ENCODE measurements around the gene ERVFRD-1.

ERVFRD-1 gene

DNA sequence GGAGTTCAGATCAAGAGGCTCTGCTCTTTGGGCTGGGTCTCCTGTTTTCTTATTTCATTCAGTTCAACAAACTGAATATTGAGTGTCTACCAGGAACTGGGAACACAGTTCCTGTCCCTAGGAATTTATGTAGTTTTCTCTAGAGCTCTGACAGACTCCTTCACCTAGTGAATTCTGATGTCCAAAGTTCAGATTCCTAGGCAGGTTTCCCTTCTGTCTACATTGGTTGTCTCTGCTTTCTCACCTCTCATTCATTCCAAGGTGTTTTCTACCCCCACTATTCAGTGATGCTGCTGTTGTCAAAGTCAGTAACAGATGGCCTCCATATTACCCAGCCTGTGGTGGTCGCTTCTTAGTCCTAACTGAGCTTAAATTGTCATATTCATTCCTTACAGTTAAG is 13.5 kb downstream of the ERVFRD-1 start:
- TF ChIP-seq RARB (CRISPR knock-in tag; IDR thresholded peaks at IDR 0.05) = no peak
- no peak for TF ChIP-seq CSDC2 (CRISPR knock-in tag; IDR thresholded peaks at IDR 0.05)
- no peak for TF ChIP-seq ESRRG (CRISPR knock-in tag; IDR thresholded peaks at IDR 0.05)
- TF ChIP-seq, protein P1, sequence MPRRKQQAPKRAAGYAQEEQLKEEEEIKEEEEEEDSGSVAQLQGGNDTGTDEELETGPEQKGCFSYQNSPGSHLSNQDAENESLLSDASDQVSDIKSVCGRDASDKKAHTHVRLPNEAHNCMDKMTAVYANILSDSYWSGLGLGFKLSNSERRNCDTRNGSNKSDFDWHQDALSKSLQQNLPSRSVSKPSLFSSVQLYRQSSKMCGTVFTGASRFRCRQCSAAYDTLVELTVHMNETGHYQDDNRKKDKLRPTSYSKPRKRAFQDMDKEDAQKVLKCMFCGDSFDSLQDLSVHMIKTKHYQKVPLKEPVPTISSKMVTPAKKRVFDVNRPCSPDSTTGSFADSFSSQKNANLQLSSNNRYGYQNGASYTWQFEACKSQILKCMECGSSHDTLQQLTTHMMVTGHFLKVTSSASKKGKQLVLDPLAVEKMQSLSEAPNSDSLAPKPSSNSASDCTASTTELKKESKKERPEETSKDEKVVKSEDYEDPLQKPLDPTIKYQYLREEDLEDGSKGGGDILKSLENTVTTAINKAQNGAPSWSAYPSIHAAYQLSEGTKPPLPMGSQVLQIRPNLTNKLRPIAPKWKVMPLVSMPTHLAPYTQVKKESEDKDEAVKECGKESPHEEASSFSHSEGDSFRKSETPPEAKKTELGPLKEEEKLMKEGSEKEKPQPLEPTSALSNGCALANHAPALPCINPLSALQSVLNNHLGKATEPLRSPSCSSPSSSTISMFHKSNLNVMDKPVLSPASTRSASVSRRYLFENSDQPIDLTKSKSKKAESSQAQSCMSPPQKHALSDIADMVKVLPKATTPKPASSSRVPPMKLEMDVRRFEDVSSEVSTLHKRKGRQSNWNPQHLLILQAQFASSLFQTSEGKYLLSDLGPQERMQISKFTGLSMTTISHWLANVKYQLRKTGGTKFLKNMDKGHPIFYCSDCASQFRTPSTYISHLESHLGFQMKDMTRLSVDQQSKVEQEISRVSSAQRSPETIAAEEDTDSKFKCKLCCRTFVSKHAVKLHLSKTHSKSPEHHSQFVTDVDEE (CRISPR knock-in tag; IDR thresholded peaks at IDR 0.05) = no peak
- TF ChIP-seq SNAI2 (CRISPR knock-in tag; IDR thresholded peaks at IDR 0.05) = no peak
- TF ChIP-seq, protein P2, sequence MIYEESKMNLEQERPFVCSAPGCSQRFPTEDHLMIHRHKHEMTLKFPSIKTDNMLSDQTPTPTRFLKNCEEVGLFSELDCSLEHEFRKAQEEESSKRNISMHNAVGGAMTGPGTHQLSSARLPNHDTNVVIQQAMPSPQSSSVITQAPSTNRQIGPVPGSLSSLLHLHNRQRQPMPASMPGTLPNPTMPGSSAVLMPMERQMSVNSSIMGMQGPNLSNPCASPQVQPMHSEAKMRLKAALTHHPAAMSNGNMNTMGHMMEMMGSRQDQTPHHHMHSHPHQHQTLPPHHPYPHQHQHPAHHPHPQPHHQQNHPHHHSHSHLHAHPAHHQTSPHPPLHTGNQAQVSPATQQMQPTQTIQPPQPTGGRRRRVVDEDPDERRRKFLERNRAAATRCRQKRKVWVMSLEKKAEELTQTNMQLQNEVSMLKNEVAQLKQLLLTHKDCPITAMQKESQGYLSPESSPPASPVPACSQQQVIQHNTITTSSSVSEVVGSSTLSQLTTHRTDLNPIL (CRISPR knock-in tag; IDR thresholded peaks at IDR 0.05; ENCODE audit: low read depth) = no peak
- TF ChIP-seq, protein P3, sequence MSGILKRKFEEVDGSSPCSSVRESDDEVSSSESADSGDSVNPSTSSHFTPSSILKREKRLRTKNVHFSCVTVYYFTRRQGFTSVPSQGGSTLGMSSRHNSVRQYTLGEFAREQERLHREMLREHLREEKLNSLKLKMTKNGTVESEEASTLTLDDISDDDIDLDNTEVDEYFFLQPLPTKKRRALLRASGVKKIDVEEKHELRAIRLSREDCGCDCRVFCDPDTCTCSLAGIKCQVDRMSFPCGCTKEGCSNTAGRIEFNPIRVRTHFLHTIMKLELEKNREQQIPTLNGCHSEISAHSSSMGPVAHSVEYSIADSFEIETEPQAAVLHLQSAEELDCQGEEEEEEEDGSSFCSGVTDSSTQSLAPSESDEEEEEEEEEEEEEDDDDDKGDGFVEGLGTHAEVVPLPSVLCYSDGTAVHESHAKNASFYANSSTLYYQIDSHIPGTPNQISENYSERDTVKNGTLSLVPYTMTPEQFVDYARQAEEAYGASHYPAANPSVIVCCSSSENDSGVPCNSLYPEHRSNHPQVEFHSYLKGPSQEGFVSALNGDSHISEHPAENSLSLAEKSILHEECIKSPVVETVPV (CRISPR knock-in tag; IDR thresholded peaks at IDR 0.05) = no peak
- TF ChIP-seq GLIS3 (CRISPR knock-in tag; IDR thresholded peaks at IDR 0.05) = no peak
- no peak for TF ChIP-seq ZNF70 (CRISPR knock-in tag; IDR thresholded peaks at IDR 0.05)
- no peak for TF ChIP-seq BACH2 (CRISPR knock-in tag; IDR thresholded peaks at IDR 0.05; ENCODE audit: borderline replicate concordance)
- TF ChIP-seq OSR1 (CRISPR knock-in tag; IDR thresholded peaks at IDR 0.05) = no peak
- ATAC-seq = no peak

DNA sequence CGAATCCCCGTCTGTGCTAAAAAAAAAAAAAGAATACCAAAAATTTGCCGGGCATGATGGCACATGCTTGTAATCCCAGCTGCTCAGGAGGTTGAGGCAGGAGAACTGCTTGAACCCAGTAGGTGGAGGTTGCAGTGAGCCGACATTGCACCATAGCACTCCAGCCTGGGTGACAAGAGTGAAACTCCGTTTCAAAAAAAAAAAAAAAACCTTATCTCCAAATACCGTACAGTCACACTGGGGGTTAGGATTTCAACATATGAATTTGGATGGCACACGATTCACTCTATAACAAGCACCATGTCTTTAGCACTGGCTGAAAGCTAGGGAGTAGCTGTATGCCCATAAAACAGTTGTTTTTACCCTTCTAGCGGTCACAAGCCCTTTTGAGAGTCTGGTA is 14.0 kb downstream of the ERVFRD-1 start:
- no peak for ATAC-seq
- TF ChIP-seq, protein P1 (CRISPR knock-in tag; IDR thresholded peaks at IDR 0.05) = no peak
- TF ChIP-seq CSDC2 (CRISPR knock-in tag; IDR thresholded peaks at IDR 0.05) (no peak), ZFP30 (CRISPR knock-in tag; IDR thresholded peaks at IDR 0.05) (no peak), ZFP3 (CRISPR knock-in tag; IDR thresholded peaks at IDR 0.05) (no peak), OSR1 (CRISPR knock-in tag; IDR thresholded peaks at IDR 0.05) (no peak), ESRRG (CRISPR knock-in tag; IDR thresholded peaks at IDR 0.05) (no peak), RARB (CRISPR knock-in tag; IDR thresholded peaks at IDR 0.05) (no peak), ZNF70 (CRISPR knock-in tag; IDR thresholded peaks at IDR 0.05) (no peak)
- TF ChIP-seq, protein P3 (CRISPR knock-in tag; IDR thresholded peaks at IDR 0.05) = no peak

DNA sequence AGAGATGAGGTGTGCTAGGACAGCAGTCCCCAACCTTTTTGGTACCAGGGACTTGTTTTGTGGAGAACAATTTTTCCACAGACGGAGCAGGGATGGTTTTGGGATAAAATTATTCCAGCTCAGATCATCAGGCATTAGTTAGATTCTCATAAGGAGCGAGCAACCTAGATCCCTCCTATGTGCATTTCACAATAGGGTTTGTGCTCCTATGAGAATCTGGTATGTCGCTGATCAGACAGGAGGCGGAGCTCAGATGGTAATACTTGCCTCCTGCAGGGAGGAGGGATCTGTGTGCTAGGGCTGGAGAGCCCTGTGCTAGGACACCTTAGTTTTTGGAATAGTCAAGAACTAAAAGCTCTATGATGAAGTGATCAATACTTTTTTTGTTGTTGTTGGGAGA is 15.4 kb downstream of the ERVFRD-1 start:
- ATAC-seq = no peak
- TF ChIP-seq, protein P2 (CRISPR knock-in tag; IDR thresholded peaks at IDR 0.05; ENCODE audit: low read depth) = no peak
- no peak for TF ChIP-seq RARB (CRISPR knock-in tag; IDR thresholded peaks at IDR 0.05)
- TF ChIP-seq TCF4 (CRISPR knock-in tag; IDR thresholded peaks at IDR 0.05; ENCODE audit: borderline replicate concordance) = no peak
- TF ChIP-seq CSDC2 (CRISPR knock-in tag; IDR thresholded peaks at IDR 0.05) = no peak

DNA sequence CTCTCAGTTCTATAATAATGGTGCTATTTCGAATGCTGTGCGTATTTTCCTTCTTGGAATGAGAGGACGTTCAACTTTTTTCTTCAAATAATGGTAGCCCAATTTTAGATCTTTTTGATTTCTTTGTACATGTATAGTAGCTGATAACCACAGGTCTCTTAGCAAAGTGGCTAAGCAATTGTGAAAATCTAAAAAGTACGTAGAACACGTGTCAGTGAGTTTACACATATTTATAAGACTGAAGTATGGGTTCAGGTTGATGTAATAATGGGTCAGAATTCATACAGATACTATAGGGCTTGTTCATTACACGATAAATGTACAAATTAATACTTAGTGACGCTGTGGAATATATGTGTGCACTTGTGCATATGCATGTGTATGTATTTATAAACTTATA is 16.6 kb downstream of the ERVFRD-1 start:
- no peak for TF ChIP-seq ZNF565 (CRISPR knock-in tag; conservative IDR thresholded peaks at IDR 0.05; ENCODE audit: low read depth)
- ATAC-seq = no peak

All from SK-N-SH treated with all-trans-retinoic acid at 6 μM for 48 hours (cell line).